Superior temporal gyrus (tissue), 1 donor: Measurements from ENCODE around the gene PGAP2.
A peak's percentile ranks its signal among the peaks of the same experiment; 100 is the strongest.
"Not testable (repeated sequence)": the region's sequence is repeated elsewhere in the genome, so short reads cannot be mapped to it uniquely, and the experiment has no call there.

ENCODE experiments used
- DNase-seq: peaks from one replicate; pipeline ENCODE4 v3.0.0-alpha.2; 2016; ENCODE audit errors: extremely low spot score

PGAP2 gene

GRCh38 chr11:3803726-3804495, 4.4 kb upstream of the PGAP2 start:
- no peak for DNase-seq

- DNase-seq = no peak
Measured at GRCh38 chr11:3808861-3809623, 682 bp downstream of the PGAP2 start.

- no peak for DNase-seq
Measured at GRCh38 chr11:3809624-3809928, 1.2 kb downstream of the PGAP2 start.

GRCh38 chr11:3810446-3810845, 2.1 kb downstream of the PGAP2 start:
- DNase-seq = no peak

- no peak for DNase-seq
Measured at GRCh38 chr11:3810951-3811350, 2.6 kb downstream of the PGAP2 start.

GRCh38 chr11:3814832-3815231, 6.5 kb downstream of the PGAP2 start:
- DNase-seq = not testable (repeated sequence)

- no peak for DNase-seq
Measured at GRCh38 chr11:3815845-3816244, 7.5 kb downstream of the PGAP2 start.

GRCh38 chr11:3816673-3817072, 8.3 kb downstream of the PGAP2 start:
- DNase-seq = no peak

- no peak for DNase-seq
Measured at GRCh38 chr11:3817181-3817800, 8.9 kb downstream of the PGAP2 start.

GRCh38 chr11:3820971-3821370, 12.6 kb downstream of the PGAP2 start:
- DNase-seq = no peak

- no peak for DNase-seq
Measured at GRCh38 chr11:3822312-3822711, 14.0 kb downstream of the PGAP2 start.

GRCh38 chr11:3823303-3823702, 14.9 kb downstream of the PGAP2 start:
- DNase-seq = no peak

- DNase-seq = no peak
Measured at GRCh38 chr11:3823762-3824506, 15.6 kb downstream of the PGAP2 start.

GRCh38 chr11:3824714-3825472, 16.5 kb downstream of the PGAP2 start:
- peak; percentile 76 for DNase-seq

- DNase-seq = no peak
Measured at GRCh38 chr11:3825473-3826154, 17.3 kb downstream of the PGAP2 start.

GRCh38 chr11:3826721-3827120, 18.4 kb downstream of the PGAP2 start:
- DNase-seq = peak; percentile 96

- peak; percentile 45 for DNase-seq
Measured at GRCh38 chr11:3827434-3828186, 19.2 kb downstream of the PGAP2 start.

GRCh38 chr11:3830088-3830487, 21.7 kb downstream of the PGAP2 start:
- DNase-seq = no peak

- DNase-seq = no peak
Measured at GRCh38 chr11:3830730-3831129, 22.4 kb downstream of the PGAP2 start.
